ENCODE measurements around the gene PPIF.

DNA sequence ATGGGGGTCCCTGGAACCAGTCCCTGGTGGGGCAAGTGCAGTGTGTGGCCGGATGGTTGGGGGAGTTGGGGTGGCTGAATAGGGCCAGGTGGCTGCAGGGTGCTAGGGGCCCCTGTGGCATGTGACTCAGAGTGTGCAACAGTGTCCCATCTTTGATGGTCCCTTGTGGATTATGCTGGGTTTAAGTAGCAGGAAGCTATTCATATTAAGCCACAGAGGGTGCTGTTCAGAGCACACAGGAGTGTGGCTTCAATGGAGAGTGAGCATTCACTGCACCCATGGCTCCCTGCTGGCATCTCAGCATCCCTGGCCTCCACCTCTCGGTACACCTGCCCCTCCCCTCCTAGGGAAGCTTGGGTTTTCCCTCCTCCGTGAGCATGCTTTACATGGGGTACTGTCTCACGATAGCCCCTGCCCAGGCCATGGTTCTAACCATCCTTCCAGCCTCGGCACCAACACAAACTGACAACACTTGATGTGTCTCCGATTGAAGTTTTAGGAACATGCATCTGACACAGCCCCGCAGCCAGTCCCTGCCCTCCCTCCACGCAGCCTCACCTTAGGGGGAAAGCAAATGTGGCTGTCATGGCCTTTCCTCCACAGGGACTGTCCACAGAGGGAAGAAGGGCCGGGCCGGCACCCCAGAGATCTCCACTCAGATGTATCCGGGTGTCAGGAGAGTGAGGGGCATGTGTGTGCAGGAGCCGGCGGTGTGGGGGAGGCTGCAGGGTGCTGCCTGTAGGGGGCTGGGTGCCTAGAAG lies 30.4 kb upstream of the PPIF start:
- no peak for TF ChIP-seq EZH2 (IDR thresholded peaks at IDR 0.05; ENCODE audit: insufficient read depth, poor library complexity, severe bottlenecking)
- no peak for TF ChIP-seq EZH2phosphoT487 (IDR thresholded peaks at IDR 0.05; ENCODE audit: insufficient read depth, low read depth)

Measured in GM23248 (cell line).